H9 (cell line): ENCODE measurements around the gene RALGAPA2. TPM values are rescaled to one million over a fixed set of nuclear protein-coding genes. Genes with fewer than 3 reads are reported as not detected.

Experiments used
- DNase-seq: peaks from one replicate; pipeline ENCODE4 v3.0.0-alpha.2; 2017
- H2AFZ ChIP-seq: one replicate; pipeline ENCODE4 v1.6.1; 2013; ENCODE audit warnings: mild to moderate bottlenecking, low read length, control low read depth, moderate library complexity
- H2AK5ac ChIP-seq: 2 replicates; pipeline ENCODE4 v1.6.1; 2013; ENCODE audit warnings: low read length, control low read depth, mixed read lengths; ENCODE audit not compliant: insufficient read length
- H2BK120ac ChIP-seq: one replicate; pipeline ENCODE4 v1.6.1; 2013; ENCODE audit warnings: low read depth, mild to moderate bottlenecking, low read length, control low read depth, inconsistent platforms; ENCODE audit not compliant: poor library complexity, severe bottlenecking
- H2BK12ac ChIP-seq: 2 replicates; pipeline ENCODE4 v1.6.1; 2013; ENCODE audit warnings: low read length, control low read depth, mixed read lengths, low read depth; ENCODE audit not compliant: insufficient read length
- H2BK15ac ChIP-seq: 2 replicates; pipeline ENCODE4 v1.6.1; 2013; ENCODE audit warnings: low read depth, low read length, control low read depth
- H2BK20ac ChIP-seq: one replicate; pipeline ENCODE4 v1.6.1; 2013; ENCODE audit warnings: low read depth, mild to moderate bottlenecking, low read length, control low read depth, inconsistent platforms; ENCODE audit not compliant: poor library complexity, severe bottlenecking
- H2BK5ac ChIP-seq: 2 replicates; pipeline ENCODE4 v1.6.1; 2013; ENCODE audit warnings: low read length, control low read depth, mixed read lengths; ENCODE audit not compliant: insufficient read length
- H3K14ac ChIP-seq: 2 replicates; pipeline ENCODE4 v1.6.1; 2013; ENCODE audit warnings: low read length, control low read depth; ENCODE audit not compliant: insufficient read depth
- H3K18ac ChIP-seq: 2 replicates; pipeline ENCODE4 v1.6.1; 2013; ENCODE audit warnings: low read depth, mild to moderate bottlenecking, mixed read lengths, low read length, control low read depth; ENCODE audit not compliant: insufficient read length
- H3K23ac ChIP-seq: 2 replicates; pipeline ENCODE4 v1.6.1; 2013; ENCODE audit warnings: low read length, control low read depth, mixed read lengths, low read depth; ENCODE audit not compliant: insufficient read length
- H3K23me2 ChIP-seq: 2 replicates; pipeline ENCODE4 v1.6.1; 2013; ENCODE audit warnings: low read depth, mild to moderate bottlenecking, mixed read lengths, low read length, control low read depth; ENCODE audit not compliant: insufficient read length, poor library complexity, severe bottlenecking
- H3K27ac ChIP-seq: 2 replicates; pipeline ENCODE4 v1.5.1; 2013; ENCODE audit warnings: low read length, control low read depth, mixed read lengths, low read depth; ENCODE audit not compliant: insufficient read length
- H3K27me3 ChIP-seq: 2 replicates; pipeline ENCODE4 v1.6.1; 2013; ENCODE audit warnings: low read length, control low read depth, inconsistent platforms; ENCODE audit not compliant: insufficient read depth
- H3K4ac ChIP-seq: 2 replicates; pipeline ENCODE4 v1.6.1; 2013; ENCODE audit warnings: low read depth, mild to moderate bottlenecking, control low read depth, inconsistent platforms, low read length, moderate library complexity
- H3K4me1 ChIP-seq: 2 replicates; pipeline ENCODE4 v1.6.1; 2013; ENCODE audit warnings: low read length, control low read depth, inconsistent platforms; ENCODE audit not compliant: insufficient read depth
- H3K4me2 ChIP-seq: 2 replicates; pipeline ENCODE4 v1.6.1; 2013; ENCODE audit warnings: low read length, control low read depth, mixed read lengths; ENCODE audit not compliant: insufficient read length, insufficient read depth
- H3K56ac ChIP-seq: 2 replicates; pipeline ENCODE4 v1.6.1; 2013; ENCODE audit warnings: low read depth, mild to moderate bottlenecking, mixed read lengths, low read length, control low read depth; ENCODE audit not compliant: insufficient read length
- H3K79me1 ChIP-seq: 2 replicates; pipeline ENCODE4 v1.6.1; 2013; ENCODE audit warnings: low read depth, mild to moderate bottlenecking, moderate library complexity, low read length, control low read depth, inconsistent platforms; ENCODE audit not compliant: insufficient read depth, poor library complexity, severe bottlenecking
- H3K79me2 ChIP-seq: 2 replicates; pipeline ENCODE4 v1.6.1; 2013; ENCODE audit warnings: low read length, control low read depth, inconsistent platforms; ENCODE audit not compliant: insufficient read depth
- H3K9ac ChIP-seq: 2 replicates; pipeline ENCODE4 v1.6.1; 2013; ENCODE audit warnings: low read length, control low read depth, mixed read lengths; ENCODE audit not compliant: insufficient read length; ENCODE audit errors: extremely low read depth
- H3K9me3 ChIP-seq: one replicate; pipeline ENCODE4 v1.6.1; 2013; ENCODE audit warnings: low read depth, low read length, inconsistent platforms; ENCODE audit not compliant: control insufficient read depth
- H3T11ph ChIP-seq: one replicate; pipeline ENCODE4 v1.6.1; 2013; ENCODE audit warnings: mild to moderate bottlenecking, low read length, control low read depth, inconsistent platforms
- H4K20me1 ChIP-seq: one replicate; pipeline ENCODE4 v1.6.1; 2013; ENCODE audit not compliant: control insufficient read depth, insufficient read length, insufficient read depth
- H4K5ac ChIP-seq: 2 replicates; pipeline ENCODE4 v1.6.1; 2013; ENCODE audit warnings: low read depth, mild to moderate bottlenecking, mixed read lengths, low read length, control low read depth; ENCODE audit not compliant: insufficient read length
- H4K8ac ChIP-seq: replicated peaks from 2 replicates; pipeline ENCODE4 v1.6.1; 2013; ENCODE audit warnings: low read length, control low read depth, mixed read lengths, low read depth; ENCODE audit not compliant: insufficient read length
- H4K91ac ChIP-seq: 2 replicates; pipeline ENCODE4 v1.6.1; 2013; ENCODE audit warnings: low read depth, mild to moderate bottlenecking, moderate library complexity, mixed read lengths, low read length, control low read depth; ENCODE audit not compliant: insufficient read length
- H3K27ac Mint-ChIP-seq, 3 experiments: 2 replicates in 2 of 3; 3 replicates in 1 of 3; pipeline ENCODE4 v1.8.0; 2020 to 2021; ENCODE audit warnings: mixed read lengths in 3 of 3, mild to moderate bottlenecking in 1 of 3, moderate library complexity in 1 of 3
- H3K27me3 Mint-ChIP-seq: 2 replicates; pipeline ENCODE4 v1.8.0; 2021; ENCODE audit warnings: low read depth, mild to moderate bottlenecking, moderate library complexity, mixed read lengths
- H3K36me3 Mint-ChIP-seq, 3 experiments: 2 replicates in 2 of 3; 3 replicates in 1 of 3; pipeline ENCODE4 v1.8.0; 2020 to 2021; ENCODE audit warnings: low read depth in 3 of 3, mixed read lengths in 3 of 3; ENCODE audit not compliant: insufficient read depth in 1 of 3
- H3K4me1 Mint-ChIP-seq, 2 experiments: 2 replicates each; pipeline ENCODE4 v1.8.0; 2020; ENCODE audit warnings: mixed read lengths in 2 of 2
- H3K4me3 Mint-ChIP-seq, 2 experiments: 2 replicates in 1 of 2; 3 replicates in 1 of 2; pipeline ENCODE4 v1.8.0; 2020 to 2021; ENCODE audit warnings: mild to moderate bottlenecking in 2 of 2, mixed read lengths in 2 of 2, moderate library complexity in 1 of 2
- H3K9me3 Mint-ChIP-seq, 2 experiments: 2 replicates in 1 of 2; 3 replicates in 1 of 2; pipeline ENCODE4 v1.8.0; 2020; ENCODE audit warnings: mild to moderate bottlenecking in 2 of 2, mixed read lengths in 2 of 2, moderate library complexity in 1 of 2
- CTCF ChIP-seq: fragments of 200-600 bp; sonication (generic); conservative IDR thresholded peaks from 3 replicates; pipeline ENCODE4 v1.8.0; 2021; ENCODE audit warnings: antibody characterized with exemption, mild to moderate bottlenecking
- WGBS: extraction: QIAGEN DNeasy Blood & Tissue Kit; methylation state at CpG from one replicate; pipeline ENCODE4 v1.1.7; 2013; ENCODE audit warnings: missing lambda C conversion rate, low lambda C conversion rate, mixed read lengths; ENCODE audit not compliant: insufficient read length; ENCODE audit errors: extremely low coverage; 5-methylcytosine and 5-hydroxymethylcytosine counted together
- total RNA-seq: library from RNA; stranded (reverse); gene quantifications from 2 replicates; pipeline ENCODE4 v1.2.1, GENCODE V29; 2021

RALGAPA2 gene
- total RNA-seq, 1 experiment from 2014 or later, result 16.6 TPM

- Histone ChIP-seq H3K4ac (no peak overlapping the region), H4K20me1 (no peaks in the 10 kb centered on the region), H3K9me3 (no peaks in the 10 kb centered on the region), H3K14ac (no peak overlapping the region), H3K18ac (no peak overlapping the region), H3T11ph (no peak overlapping the region), H3K9ac (no peak overlapping the region), H4K8ac (no peak overlapping the region), H3K79me2 (no peaks in the 10 kb centered on the region), H2BK20ac (no peak overlapping the region), H2BK15ac (no peak overlapping the region), H2AK5ac (no peak overlapping the region), H2BK12ac (no peak overlapping the region), H3K4me2 (no peak overlapping the region), H3K27ac (no peak overlapping the region), H2BK5ac (no peak overlapping the region), H2BK120ac (no peak overlapping the region), H4K5ac (no peak overlapping the region), H3K56ac (no peak overlapping the region), H3K79me1 (no peaks in the 10 kb centered on the region), H4K91ac (no peak overlapping the region), H3K27me3 (no peaks in the 10 kb centered on the region), H3K4me1 (no peaks in the 10 kb centered on the region), H2AFZ (no peak overlapping the region), H3K23me2 (no peaks in the 10 kb centered on the region), H3K23ac (no peak overlapping the region)
- Mint-ChIP-seq H3K9me3 (no peaks in the 10 kb centered on the region), H3K4me3 (no peak overlapping the region), H3K27me3 (no peaks in the 10 kb centered on the region), H3K4me1 (peaks cover 5 to 11% of the 10 kb centered on the region in 2 experiments), H3K36me3 (peaks cover 0 to 10% (median 2%) of the 10 kb centered on the region in 3 experiments; a peak in 4 of 7 replicates), H3K27ac (no peak overlapping the region)
- TF ChIP-seq CTCF, result no peak
- DNase-seq, result no peak
- no CpG with 5 or more reads among the region's 2 CpGs for WGBS
Observed at GRCh38 chr20:20573797-20574196, 138.6 kb downstream of the RALGAPA2 start.
